ENCODE results near the gene EXOSC2. TPM values are rescaled to one million over a fixed set of nuclear protein-coding genes. Genes with fewer than 3 reads are reported as not detected.

The EXOSC2 gene
- total RNA-seq, 1 experiment from 2014 or later = 41.0 TPM

GRCh38 chr9:130718562-130718961 is 25.0 kb downstream of the EXOSC2 start:
- H3K27me3 ChIP-seq (ENCODE audit: control insufficient read depth, insufficient read depth, low read length) = no peaks in the 10 kb centered on the region
- DNase-seq (ENCODE audit: low read depth, low spot score) = no peak
- no peak overlapping the region for H3K27ac ChIP-seq (ENCODE audit: low read length)
- no TSS peak for BruUV-seq (replicated peaks)
- in situ Hi-C loops (cut with HindIII; ENCODE audit: low pct_unique_long_range_greater_than_20kb, low sequenced_read_pairs) (no loop called here), intact Hi-C loops (cut with micrococcal nuclease; ENCODE audit: unreplicated experiment) (no loop called here)
- no peaks in the 10 kb centered on the region; the same call in 1 of the 2 replicates for H3K36me3 ChIP-seq (ENCODE audit: control insufficient read depth, insufficient read depth, low read length)
- H3K4me1 ChIP-seq (ENCODE audit: control insufficient read depth, insufficient read depth, low read length) = no peaks in the 10 kb centered on the region
- POLR2A ChIA-PET = no interaction called here
- TF ChIP-seq REST (IDR thresholded peaks at IDR 0.05; ENCODE audit: insufficient read depth in 1 of 2, low read depth in 2 of 2, low read length in 1 of 2) (no peak), SIN3A (IDR thresholded peaks at IDR 0.05; ENCODE audit: borderline replicate concordance, insufficient read depth, low read depth, low read length) (no peak)
- H3K4me3 ChIP-seq (ENCODE audit: low read depth in 2 of 2, low read length in 2 of 2) = no peak overlapping the region
- H3K9me3 ChIP-seq (ENCODE audit: control insufficient read depth, insufficient read depth, low read depth, low read length) = no peaks in the 10 kb centered on the region
- CTCF ChIA-PET = no interaction called here
- ATAC-seq = no peak

GRCh38 chr9:130720762-130721161 is 27.2 kb downstream of the EXOSC2 start:
- DNase-seq (ENCODE audit: low read depth, low spot score) (no peak), ATAC-seq (no peak)
- Histone ChIP-seq H3K27me3 (ENCODE audit: control insufficient read depth, insufficient read depth, low read length) (no peaks in the 10 kb centered on the region), H3K4me3 (ENCODE audit: low read depth in 2 of 2, low read length in 2 of 2) (no peak overlapping the region), H3K27ac (ENCODE audit: low read length) (no peak overlapping the region), H3K9me3 (ENCODE audit: control insufficient read depth, insufficient read depth, low read depth, low read length) (no peaks in the 10 kb centered on the region), H3K36me3 (ENCODE audit: control insufficient read depth, insufficient read depth, low read length) (no peaks in the 10 kb centered on the region), H3K4me1 (ENCODE audit: control insufficient read depth, insufficient read depth, low read length) (no peaks in the 10 kb centered on the region)
- POLR2A ChIA-PET = no interaction called here
- in situ Hi-C loops (cut with HindIII; ENCODE audit: low pct_unique_long_range_greater_than_20kb, low sequenced_read_pairs) (no loop called here), intact Hi-C loops (cut with micrococcal nuclease; ENCODE audit: unreplicated experiment) (no loop called here)
- no peak for TF ChIP-seq TCF7L2 (IDR thresholded peaks at IDR 0.05; ENCODE audit: low read depth, low read length)
- no peak for TF ChIP-seq SIN3A (IDR thresholded peaks at IDR 0.05; ENCODE audit: borderline replicate concordance, insufficient read depth, low read depth, low read length)
- TF ChIP-seq REST (IDR thresholded peaks at IDR 0.05; ENCODE audit: insufficient read depth in 1 of 2, low read depth in 2 of 2, low read length in 1 of 2) = no peak
- no peak for TF ChIP-seq POLR2AphosphoS5 (IDR thresholded peaks at IDR 0.05; ENCODE audit: low read depth, low read length)
- TF ChIP-seq, protein P1, sequence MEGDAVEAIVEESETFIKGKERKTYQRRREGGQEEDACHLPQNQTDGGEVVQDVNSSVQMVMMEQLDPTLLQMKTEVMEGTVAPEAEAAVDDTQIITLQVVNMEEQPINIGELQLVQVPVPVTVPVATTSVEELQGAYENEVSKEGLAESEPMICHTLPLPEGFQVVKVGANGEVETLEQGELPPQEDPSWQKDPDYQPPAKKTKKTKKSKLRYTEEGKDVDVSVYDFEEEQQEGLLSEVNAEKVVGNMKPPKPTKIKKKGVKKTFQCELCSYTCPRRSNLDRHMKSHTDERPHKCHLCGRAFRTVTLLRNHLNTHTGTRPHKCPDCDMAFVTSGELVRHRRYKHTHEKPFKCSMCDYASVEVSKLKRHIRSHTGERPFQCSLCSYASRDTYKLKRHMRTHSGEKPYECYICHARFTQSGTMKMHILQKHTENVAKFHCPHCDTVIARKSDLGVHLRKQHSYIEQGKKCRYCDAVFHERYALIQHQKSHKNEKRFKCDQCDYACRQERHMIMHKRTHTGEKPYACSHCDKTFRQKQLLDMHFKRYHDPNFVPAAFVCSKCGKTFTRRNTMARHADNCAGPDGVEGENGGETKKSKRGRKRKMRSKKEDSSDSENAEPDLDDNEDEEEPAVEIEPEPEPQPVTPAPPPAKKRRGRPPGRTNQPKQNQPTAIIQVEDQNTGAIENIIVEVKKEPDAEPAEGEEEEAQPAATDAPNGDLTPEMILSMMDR (IDR thresholded peaks at IDR 0.05) = no peak
- CTCF ChIA-PET = no interaction called here
- no TSS peak for BruUV-seq (replicated peaks)
